22Rv1 (cell line): ENCODE data around the gene MALL.
"Not testable (repeated sequence)": the region's sequence is repeated elsewhere in the genome, so short reads cannot be mapped to it uniquely, and the experiment has no call there.

Experiments used
- H3K27ac ChIP-seq: fragments of 450-650 bp; 2 replicates; pipeline ENCODE4 v1.5.1; 2017

MALL gene

DNA sequence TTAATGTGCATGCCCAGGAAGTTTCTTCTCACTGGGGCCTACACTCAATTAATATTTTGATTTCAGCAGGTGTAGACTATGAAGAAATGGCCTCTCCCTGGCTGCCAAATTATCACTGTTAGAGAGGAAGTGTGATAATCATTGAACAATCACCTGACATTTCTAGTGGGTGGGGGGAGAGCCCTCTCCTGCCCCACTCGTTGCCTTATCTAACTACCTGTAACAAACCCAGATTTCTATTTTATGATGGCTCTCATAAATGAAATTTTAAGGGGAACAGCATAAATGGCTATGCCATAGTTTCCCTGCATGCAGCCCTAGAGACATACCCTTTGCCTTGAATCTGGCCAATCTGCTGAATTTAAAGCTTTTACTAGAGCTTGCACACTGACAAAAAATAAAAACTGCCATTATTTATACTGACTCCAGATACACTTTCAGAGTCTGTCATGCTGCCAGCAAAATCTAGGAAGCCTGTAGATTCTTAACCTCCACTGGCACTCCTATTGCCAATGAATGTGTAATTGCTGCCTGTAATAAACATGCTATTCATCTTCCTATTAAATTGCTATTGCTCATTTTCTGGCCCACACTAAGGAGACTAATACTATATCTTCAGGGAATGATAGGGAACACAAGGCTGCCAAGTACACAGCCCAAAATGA lies 55.8 kb downstream of the MALL start:
- not testable (repeated sequence) for H3K27ac ChIP-seq

DNA sequence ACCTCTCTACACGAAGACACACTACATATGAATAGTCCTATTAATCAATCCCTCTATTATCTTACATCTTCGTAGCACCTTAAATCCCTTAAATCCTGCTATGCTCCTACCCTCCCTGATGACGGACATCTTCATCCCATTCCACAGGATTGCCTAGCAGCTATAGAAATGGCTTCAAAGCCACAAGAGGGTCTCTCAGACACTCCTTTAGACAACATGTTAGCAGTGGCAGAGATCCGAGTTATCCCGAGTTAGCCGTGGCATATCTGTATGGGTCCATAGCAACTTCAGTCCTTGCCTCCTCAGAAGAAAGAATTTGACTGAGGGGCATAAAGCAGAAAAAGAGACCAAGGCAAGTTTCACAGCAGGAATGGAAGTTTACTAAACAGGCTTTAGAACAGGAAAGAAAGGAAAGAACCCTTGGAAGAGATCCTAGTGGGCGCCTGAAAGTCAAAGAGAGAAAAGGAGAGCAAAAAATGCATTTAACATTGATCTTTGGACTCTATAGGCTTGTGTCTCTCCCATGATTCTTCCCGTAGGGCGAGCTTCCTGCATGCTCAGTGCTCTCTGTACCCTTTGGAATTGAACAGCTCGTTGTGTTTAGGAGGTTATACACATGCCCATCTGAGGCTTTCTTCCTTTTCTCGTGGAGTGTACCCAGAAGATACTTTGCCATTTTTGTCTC lies 56.5 kb downstream of the MALL start:
- H3K27ac ChIP-seq: not testable (repeated sequence)

DNA sequence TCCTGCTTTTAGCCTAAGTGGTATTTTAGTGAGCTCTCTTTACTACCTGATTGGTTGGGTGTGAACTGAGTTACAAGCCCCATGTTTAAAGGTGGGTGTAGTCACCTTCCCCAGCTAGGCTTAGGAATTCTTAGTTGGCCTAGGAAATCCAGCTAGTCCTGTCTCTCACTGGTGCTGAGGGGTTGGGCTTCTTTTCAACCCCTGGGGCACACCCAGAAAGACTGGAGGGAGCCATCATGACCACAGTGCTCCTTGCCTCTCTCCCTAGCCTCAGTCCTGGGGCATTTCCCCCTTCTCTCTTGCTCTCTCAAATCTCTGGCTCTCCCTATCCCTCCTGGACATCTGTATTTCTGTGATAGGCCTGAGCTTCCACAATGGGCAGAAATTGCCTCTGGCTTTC lies 57.6 kb downstream of the MALL start:
- not testable (repeated sequence) for H3K27ac ChIP-seq

DNA sequence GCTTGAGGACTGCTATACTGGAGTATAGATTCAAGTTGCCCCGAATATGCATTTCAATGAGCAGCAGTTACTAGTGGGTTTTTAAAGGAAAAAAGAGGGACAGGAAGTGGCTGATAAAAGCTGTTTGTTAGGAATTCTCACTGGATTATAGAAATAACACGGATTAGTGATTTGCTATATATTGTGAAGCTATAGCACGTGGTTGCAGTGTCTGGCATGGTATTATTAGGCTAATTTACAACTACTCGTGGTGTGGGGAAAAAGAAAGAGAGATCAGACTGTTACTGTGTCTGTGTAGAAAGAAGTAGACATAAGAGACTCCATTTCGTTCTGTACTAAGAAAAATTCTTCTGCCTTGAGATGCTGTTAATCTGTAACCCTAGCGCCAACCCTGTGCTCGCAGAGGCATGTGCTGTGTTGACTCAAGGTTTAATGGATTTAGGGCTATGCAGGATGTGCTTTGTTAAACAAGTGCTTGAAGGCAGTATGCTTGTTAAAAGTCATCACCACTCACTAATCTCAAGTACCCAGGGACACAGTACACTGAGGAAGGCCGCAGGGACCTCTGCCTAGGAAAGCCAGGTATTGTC lies 59.7 kb downstream of the MALL start:
- not testable (repeated sequence) for H3K27ac ChIP-seq

DNA sequence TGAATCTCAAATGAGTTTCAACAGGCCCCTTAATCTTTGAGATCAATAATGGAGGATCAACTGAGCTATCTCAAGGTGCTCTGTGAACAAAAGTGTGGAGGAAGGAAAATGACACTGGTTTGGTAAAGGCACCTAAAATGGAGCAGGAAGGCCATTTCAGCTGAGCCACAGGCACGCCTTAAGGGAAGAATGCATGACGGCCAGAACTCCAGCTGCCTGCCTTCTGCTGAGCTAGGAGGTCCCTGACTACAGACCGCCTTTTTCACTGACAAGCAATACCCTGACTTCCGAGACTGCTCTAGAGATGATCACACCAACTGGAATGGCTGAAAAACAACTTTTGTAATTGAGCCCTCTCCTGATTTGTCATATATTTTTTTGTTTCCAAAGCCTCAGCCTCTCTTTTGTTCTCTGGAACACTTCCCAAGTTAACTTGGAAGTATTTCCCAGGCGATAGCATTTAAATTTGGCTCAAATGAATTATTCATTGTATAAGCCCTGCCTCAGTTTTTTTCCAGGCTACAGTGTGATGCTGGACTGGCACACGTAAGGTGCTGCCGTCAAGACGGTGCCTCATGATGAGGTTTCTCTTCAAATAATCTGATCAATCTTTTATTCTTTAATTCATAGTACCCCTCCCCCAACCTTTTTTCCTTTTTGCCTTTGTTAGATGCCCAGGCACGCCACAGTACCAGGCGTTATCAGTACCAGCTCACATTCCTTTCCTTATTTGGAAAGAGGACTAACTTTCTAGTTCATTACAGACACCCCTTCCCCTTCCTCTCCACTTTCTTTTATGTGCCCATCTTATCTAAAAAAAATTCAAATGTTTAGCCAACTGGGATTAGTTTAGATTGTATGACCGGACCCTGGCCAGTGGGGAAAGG lies 60.9 kb downstream of the MALL start:
- H3K27ac ChIP-seq: not testable (repeated sequence)

DNA sequence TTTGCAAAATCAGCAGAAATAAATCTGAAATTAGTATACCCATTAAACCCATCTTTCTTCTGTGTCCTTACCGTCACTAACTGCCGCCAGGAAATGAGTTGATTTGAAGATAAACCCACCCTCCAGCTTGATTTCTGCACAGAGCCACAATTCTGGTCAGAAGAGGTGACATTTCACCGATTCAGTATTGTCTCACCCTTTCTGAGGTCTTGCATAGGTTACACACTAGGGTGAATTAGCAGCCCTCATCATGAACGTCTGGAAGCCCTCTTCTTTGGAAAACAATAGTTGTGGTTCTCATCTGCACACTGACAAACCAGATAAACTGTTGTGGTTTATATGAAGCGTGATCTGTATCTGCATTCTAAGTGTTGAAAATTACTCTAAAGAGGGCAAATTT lies 61.9 kb downstream of the MALL start:
- H3K27ac ChIP-seq: not testable (repeated sequence)

DNA sequence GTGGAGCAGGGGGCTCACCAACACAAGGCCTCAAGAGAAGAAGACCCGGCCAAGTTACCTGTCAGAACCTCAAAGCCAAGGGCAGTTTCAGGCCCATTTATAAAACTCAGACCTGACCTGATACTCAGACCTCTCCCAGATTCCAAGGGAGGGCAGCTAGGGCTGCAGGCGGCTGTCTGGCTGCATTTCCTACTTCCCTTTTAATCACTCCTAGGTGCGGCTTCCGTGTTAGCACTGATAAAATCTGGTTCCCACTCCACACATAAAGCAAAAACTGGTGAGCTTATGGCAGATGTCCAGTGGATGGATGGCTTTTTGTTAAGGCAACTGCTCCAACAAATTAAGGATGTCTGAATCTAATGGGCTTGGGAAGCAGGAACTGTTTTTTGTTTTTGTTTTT lies 63.5 kb downstream of the MALL start:
- H3K27ac ChIP-seq: not testable (repeated sequence)

DNA sequence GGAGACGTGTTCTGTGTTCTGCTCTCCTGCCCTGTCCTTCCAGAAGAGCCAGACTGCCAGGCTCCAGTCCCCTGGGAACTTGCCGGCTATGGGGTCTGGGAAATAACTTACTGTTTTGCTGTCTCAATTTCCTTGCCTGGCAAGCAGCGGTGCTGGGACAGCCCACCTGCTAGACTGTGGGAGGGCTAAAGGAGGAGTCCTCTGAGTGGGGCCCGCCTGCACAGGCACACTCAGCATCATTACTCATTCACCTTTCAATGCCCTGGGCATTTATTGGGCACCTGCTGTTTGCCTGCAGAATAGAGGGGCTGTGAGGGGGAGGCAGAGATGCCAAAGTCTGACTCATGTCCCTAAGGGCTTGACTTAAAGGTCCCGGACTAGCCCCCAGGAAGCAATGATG lies 65.4 kb downstream of the MALL start:
- not testable (repeated sequence) for H3K27ac ChIP-seq

DNA sequence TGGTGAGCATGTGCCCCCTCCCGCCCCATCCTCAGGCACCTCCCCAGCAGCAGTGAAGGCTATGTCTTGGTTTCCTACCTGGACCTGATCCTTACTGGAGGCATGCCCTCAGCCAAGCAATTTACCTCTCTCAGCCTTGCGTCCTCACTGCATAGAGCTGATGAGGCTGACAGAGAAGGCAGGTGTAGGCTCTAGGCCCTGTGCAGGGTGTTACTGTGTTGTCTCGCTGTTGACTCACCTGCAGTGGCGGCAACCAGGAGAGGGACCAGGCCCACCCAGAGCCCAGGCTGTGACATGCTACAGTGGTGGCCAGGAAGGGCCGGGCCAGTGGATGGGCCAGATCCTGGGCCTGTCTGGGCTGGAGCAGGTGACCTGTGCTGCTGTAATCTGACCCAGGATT lies 65.9 kb downstream of the MALL start:
- not testable (repeated sequence) for H3K27ac ChIP-seq

DNA sequence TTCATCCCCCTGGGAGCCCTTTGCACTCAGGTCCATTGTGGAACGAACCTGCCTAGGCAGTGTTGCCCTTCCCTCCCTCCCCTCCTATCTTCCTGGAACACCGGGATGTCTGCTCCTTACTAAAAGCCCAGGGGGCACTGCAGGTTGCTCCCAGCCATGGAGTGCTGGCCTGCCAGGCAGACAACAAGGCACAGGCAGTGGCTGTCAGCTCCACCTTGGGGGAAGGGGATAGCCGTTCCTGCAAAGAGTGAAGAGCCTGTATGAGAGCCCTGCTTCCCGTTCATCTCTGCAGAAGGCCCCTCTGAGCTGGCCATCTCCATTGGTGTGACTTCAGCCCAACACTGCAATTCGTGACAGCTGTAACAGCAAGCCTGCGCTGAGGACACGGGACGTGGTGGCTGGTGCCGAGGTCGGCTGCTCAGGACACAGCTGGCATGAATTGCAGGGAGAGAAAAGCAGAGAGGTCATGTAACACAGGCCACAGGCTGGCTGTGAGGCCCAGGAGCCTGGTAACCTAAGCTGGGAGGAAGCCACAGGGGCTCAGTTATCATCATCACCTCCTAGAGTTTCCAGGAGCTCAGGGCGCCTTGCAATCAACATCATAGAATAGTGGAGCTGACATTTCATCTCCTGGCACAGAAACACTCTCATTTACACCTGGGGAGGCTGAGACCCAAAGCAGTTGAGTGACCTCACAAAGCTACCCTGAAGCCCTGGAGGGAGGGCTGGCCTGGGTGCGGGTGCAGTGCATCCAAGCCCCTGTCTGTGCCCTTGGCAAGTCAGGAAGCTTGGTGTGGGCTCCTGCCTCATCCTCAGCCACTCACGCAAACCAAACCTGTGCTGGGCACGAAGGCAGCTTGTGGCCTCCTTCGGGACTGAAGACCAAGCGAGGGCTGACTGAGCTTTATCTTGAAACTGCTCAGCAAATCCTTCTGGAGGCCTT lies 67.1 kb downstream of the MALL start:
- H3K27ac ChIP-seq: not testable (repeated sequence)

DNA sequence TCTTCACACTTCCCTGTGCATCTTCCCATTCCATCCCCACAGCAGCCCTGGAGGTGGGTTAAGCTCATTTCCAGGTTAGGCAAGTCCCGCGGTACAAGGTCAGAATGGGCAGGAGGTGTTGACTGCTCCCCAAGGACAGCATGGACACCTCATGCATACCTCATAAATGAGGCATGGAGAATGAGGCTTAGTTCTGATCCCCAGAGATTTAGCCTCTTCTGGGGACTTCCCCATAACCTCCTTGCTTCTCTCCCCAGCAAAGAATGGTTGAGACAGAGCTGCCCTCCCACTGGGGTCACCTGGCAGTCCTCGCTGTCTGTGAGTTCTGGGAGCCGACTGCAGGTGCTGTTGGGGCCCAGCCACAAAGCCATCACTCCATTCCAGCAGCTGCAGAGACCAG lies 68.4 kb downstream of the MALL start:
- not testable (repeated sequence) for H3K27ac ChIP-seq

DNA sequence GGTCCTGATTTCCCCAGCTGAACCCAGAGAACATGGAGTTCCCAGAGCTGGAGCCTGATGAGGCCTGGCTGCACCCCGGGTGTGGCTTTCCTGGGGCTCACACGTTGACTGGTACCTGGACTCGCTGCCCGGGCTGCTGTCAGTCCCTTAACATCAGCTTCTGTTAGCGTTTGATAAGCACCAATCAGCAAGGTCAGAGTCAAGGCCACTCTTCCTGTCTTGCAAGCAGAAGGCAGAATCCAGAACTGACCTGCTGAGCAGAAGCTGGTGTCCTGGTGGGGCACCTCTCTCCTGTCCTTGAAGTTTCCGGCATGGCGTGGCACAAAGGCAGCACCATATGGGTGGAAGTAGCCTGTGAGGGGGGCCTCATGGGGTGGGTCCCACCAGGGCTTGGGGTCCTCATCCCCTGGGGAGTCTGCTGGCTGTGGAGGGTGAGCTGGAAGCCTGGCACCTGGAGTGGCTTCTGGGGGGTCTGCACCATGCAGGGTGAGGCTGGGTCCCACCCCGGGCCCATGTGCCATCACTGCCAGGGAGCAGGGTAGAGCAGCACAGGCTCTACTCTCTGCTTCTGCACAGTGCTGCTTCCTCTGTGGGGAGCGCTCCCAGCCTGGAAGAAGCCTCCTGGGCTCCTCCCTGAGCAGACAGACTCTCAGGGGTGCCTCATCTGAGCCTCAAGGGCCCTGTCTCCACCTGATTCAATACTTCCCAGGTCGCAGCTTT lies 73.5 kb downstream of the MALL start:
- H3K27ac ChIP-seq: not testable (repeated sequence)

DNA sequence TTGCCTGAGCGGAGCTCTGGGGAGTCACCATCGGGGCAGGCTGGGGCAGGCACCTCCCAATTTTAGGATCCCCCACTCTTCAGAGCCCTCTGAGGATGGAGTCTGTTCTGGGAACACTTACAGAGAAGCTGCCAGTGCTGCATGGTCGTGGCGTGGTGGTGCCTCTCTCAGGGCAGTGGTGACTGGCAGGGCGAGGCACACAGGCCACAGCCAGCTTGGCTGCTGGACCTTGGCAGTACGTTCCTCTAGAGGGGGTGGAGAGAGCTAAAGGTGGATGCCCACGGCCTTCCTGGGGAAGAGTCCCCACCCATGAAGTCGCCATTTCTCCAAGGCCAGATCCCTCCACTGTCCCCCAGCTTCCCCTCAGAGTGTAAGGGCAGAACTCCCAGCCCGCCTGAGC lies 78.3 kb downstream of the MALL start:
- H3K27ac ChIP-seq: not testable (repeated sequence)

DNA sequence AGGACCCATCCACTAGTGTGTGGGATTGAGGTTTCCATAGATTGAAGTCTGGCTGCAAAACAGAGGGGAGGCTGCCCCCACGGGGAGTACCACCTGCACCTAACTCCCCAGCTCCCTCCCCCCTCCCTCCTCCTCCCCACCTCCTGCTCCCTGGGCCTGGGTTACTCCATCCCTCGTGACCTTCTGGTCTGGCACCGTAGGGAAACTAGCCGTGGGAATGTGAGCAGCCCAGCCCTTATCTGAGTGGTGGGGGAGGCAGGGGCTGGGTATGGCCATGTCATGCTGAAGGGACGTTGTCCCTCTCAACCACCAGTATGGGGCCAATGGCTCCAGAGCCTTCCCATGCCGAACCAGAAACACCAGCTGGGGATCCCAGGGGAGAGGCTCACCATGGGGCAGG lies 80.2 kb downstream of the MALL start:
- H3K27ac ChIP-seq: not testable (repeated sequence)

DNA sequence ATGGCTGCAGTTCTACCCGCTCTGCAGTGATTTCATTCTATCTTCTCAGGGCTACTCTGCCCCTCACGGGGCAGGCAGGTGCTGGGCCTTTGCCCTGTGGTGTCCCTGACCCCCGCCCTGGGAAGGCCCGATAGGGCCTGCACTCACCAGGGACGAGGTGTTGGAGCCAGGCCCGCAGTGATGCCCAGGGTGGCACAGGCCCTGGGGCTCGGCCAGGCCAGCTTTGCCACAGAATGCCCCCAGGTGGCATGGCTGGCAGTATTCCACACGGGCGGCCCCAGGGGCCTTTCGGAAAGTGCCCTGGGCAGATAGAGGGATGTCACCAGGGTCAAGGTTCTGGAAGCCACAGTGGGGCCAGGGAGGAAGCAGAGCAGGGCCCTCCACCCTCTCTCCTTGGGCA lies 80.7 kb downstream of the MALL start:
- not testable (repeated sequence) for H3K27ac ChIP-seq
